Skeletal muscle tissue (tissue), 4 donors: ENCODE measurements around the gene RNF169. TPM values are rescaled to one million over a fixed set of nuclear protein-coding genes. Genes with fewer than 3 reads are reported as not detected.
"Not testable (repeated sequence)": the region's sequence is repeated elsewhere in the genome, so short reads cannot be mapped to it uniquely, and the experiment has no call there.

Experiments used
- H3K27ac ChIP-seq: one replicate; pipeline ENCODE4 v1.7.0; 2013; ENCODE audit warnings: mild to moderate bottlenecking, low read depth, low read length, inconsistent platforms
- H3K27me3 ChIP-seq, 3 donors: one replicate each; pipeline ENCODE4 v1.7.0; 2013; ENCODE audit warnings: low read length in 3 of 3; ENCODE audit not compliant: control insufficient read depth in 3 of 3, insufficient read depth in 3 of 3
- H3K36me3 ChIP-seq, 3 donors: one replicate each; pipeline ENCODE4 v1.7.0; 2013; ENCODE audit warnings: low read length in 3 of 3; ENCODE audit not compliant: control insufficient read depth in 3 of 3, insufficient read depth in 3 of 3
- H3K4me1 ChIP-seq, 3 donors: one replicate each; pipeline ENCODE4 v1.7.0; 2013; ENCODE audit warnings: low read length in 3 of 3, mild to moderate bottlenecking in 3 of 3; ENCODE audit not compliant: control insufficient read depth in 3 of 3, insufficient read depth in 3 of 3
- H3K4me3 ChIP-seq, 3 donors: one replicate each; pipeline ENCODE4 v1.7.0; 2013; ENCODE audit warnings: low read length in 3 of 3
- H3K9ac ChIP-seq, 3 donors: one replicate each; pipeline ENCODE4 v1.7.0; 2013; ENCODE audit warnings: low read length in 3 of 3, mild to moderate bottlenecking in 3 of 3, moderate library complexity in 2 of 3, low read depth in 1 of 3
- H3K9me3 ChIP-seq, 3 donors: one replicate each; pipeline ENCODE4 v1.7.0; 2013; ENCODE audit warnings: low read length in 3 of 3; ENCODE audit not compliant: control insufficient read depth in 3 of 3
- total RNA-seq: library from RNA; depleted of rRNA; stranded (reverse); fragments of >200 nt; gene quantifications from one replicate; pipeline ENCODE4 v1.2.3, GENCODE V29; 2014
- donor health status: Osteomylitis.

Gene RNF169
- total RNA-seq, 1 donor from 2014 or later: 18.3 TPM

DNA sequence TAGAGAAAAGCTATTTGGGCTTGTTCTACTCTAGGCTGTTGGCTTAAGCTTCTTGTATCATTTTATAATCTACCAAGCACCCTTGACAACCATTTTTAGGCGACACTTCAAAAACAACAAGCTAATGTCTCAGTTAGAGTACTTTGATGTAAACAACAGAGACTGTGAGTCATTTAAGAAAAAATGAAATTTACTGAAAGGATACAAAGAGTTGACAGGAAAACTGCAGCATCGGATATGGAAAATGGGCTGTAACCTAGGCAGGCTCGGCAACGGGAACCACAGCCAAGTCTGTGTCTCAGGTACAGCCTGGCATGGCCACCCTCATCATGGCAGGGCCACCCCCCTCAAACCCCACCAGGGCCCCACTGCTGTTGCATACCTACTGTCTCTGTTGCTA, 4.4 kb upstream of the RNF169 start:
- Histone ChIP-seq H3K27me3 (no peaks in the 10 kb centered on the region), H3K4me1 (peaks cover 7 to 8% (median 8%) of the 10 kb centered on the region in 3 donors), H3K27ac (no peak overlapping the region), H3K4me3 (no peak overlapping the region), H3K9me3 (no peaks in the 10 kb centered on the region), H3K36me3 (no peaks in the 10 kb centered on the region), H3K9ac (no peak overlapping the region)

DNA sequence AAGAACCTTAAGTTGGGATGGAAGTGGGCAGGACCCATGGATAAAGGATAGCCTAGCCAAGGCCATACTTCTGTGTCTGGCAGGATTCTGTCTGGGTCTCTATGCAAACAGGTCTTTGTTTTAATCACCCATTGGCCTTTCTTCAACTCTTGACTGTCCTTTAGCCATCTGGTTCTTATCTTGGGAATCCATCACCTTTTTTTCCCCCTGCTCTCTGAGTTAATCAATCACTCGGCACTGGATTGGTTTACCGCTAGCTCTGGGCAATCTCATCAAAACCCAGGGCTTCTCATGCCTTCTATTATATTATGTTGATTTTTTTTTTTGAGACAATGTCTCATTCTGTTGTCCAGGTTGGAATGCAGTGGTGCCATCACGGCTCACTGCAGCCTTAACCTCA, 1.8 kb upstream of the RNF169 start:
- no peak overlapping the region for H3K9ac ChIP-seq
- H3K4me1 ChIP-seq: peaks cover 14 to 19% (median 16%) of the 10 kb centered on the region in 3 donors
- H3K27me3 ChIP-seq: no peaks in the 10 kb centered on the region
- H3K27ac ChIP-seq: no peak overlapping the region
- no peaks in the 10 kb centered on the region for H3K9me3 ChIP-seq
- no peak overlapping the region for H3K4me3 ChIP-seq
- H3K36me3 ChIP-seq: no peaks in the 10 kb centered on the region

DNA sequence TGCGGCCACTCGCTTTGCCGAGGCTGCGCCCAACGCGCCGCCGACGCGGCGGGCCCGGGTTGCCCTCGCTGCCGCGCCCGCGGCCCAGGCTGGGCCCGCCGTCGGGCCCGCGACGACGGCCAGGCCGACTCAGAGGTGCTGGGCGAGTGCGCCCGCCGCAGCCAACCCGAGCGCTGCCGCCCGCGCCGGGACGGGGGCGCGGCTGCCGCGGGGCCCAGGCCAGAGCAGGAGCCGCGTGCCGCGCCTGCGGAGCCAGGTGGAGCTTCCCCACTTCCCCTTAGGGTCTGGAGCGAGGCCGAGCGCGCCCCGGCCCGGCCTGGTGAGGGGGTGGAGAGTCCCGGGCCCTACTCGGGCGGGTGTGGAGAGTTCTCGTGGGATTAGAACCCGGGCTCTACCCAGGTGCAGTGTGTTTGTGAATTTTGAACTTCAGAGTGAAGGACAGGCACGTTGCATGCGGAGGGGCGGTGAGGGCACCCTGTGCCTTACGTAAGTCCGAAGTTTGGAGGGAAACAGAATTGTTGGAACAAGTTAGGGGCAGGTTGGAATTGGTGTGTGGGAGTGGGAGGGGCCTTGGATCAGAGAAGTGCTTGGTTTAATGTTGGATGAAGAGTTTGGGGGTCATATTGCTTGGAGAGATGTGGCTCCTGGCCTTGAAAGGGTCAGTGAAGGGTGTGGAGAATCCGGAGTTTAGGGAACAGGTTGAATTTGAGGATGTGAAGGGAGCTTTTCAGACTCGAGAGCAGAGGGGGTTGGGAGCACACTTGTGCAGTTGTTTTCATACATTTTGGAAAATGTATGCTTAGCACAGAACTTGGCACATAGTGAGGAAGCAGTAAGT, 697 bp downstream of the RNF169 start:
- Histone ChIP-seq H3K27ac (peak overlapping the region; percentile 75), H3K9ac (peak overlapping the region; percentile 67 to 86 (median 80)), H3K9me3 (no peaks in the 10 kb centered on the region), H3K4me1 (peaks cover 16 to 20% (median 19%) of the 10 kb centered on the region in 3 donors), H3K36me3 (no peaks in the 10 kb centered on the region), H3K27me3 (no peaks in the 10 kb centered on the region), H3K4me3 (peak overlapping the region; percentile 74 to 83 (median 78))

DNA sequence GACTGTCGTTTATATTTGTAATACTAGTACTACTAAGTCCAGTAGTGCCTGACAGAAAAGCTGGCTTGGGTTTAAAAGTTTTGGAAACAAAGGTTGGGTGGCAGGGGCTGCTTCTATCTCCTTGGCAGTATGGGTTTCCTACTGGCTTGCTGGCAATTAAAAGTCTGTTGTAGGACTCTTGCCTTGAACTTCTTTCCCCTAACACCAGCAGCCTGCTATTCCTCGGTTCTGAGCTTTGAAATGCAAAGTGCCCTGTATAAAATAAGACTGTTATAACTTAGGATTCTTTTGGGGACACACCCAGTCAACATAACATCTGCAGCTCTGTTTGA, 1.3 kb downstream of the RNF169 start:
- Histone ChIP-seq H3K9ac (peak overlapping the region; percentile 67 to 86 (median 80)), H3K9me3 (no peaks in the 10 kb centered on the region), H3K27ac (no peak overlapping the region), H3K4me1 (peaks cover 16 to 26% (median 20%) of the 10 kb centered on the region in 3 donors), H3K36me3 (no peaks in the 10 kb centered on the region), H3K4me3 (peak overlapping the region; percentile 74 to 83 (median 78)), H3K27me3 (no peaks in the 10 kb centered on the region)

DNA sequence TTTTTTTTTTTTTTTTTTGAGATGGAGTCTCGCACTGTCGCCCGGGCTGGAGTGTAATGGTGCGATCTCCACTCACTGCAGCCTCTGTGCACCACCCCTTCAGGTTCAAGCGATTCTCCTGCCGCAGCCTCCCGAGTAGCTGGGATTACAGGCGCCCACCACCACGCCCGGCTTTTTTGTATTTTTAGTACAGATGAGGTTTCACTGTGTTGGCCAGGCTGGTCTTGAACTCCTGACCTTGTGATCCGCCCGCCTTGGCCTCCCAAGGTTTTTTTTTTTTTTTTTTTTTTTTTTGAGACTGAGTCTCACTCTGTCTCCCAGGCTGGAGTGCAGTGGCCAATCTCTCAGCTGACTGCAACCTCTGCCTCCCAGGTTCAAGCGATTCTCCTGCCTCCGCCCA, 1.9 kb downstream of the RNF169 start:
- H3K4me3 ChIP-seq: not testable (repeated sequence)
- peaks cover 16 to 29% (median 24%) of the 10 kb centered on the region in 3 donors for H3K4me1 ChIP-seq

DNA sequence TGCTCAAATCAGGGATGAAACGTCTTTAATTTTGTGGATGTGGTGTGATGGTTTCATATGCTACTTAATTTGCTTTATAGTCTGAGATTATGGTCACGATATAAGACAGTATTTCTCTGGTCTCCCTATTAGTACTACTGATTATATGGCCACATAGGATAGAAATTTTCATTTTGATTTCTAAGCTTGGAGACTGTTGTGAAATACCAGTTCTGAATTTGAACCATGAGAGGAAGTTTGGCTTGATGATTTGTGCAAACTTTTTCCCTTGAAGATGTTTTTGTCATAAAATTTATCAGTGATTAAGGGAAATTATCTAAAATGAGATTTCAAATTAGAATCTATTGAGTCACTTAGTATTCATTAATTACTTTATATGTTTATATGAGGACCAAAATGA, 2.7 kb downstream of the RNF169 start:
- no peak overlapping the region for H3K4me3 ChIP-seq
- H3K9me3 ChIP-seq: no peaks in the 10 kb centered on the region
- peaks cover 19 to 34% (median 32%) of the 10 kb centered on the region in 3 donors for H3K4me1 ChIP-seq
- H3K36me3 ChIP-seq: no peaks in the 10 kb centered on the region
- no peak overlapping the region for H3K9ac ChIP-seq
- H3K27me3 ChIP-seq: no peaks in the 10 kb centered on the region
- no peak overlapping the region for H3K27ac ChIP-seq

More for the DNA sequence above, 1.9 kb downstream of the RNF169 start:
- H3K27ac ChIP-seq, H3K9me3 ChIP-seq, H3K27me3 ChIP-seq, H3K9ac ChIP-seq, H3K36me3 ChIP-seq: not testable (repeated sequence)

DNA sequence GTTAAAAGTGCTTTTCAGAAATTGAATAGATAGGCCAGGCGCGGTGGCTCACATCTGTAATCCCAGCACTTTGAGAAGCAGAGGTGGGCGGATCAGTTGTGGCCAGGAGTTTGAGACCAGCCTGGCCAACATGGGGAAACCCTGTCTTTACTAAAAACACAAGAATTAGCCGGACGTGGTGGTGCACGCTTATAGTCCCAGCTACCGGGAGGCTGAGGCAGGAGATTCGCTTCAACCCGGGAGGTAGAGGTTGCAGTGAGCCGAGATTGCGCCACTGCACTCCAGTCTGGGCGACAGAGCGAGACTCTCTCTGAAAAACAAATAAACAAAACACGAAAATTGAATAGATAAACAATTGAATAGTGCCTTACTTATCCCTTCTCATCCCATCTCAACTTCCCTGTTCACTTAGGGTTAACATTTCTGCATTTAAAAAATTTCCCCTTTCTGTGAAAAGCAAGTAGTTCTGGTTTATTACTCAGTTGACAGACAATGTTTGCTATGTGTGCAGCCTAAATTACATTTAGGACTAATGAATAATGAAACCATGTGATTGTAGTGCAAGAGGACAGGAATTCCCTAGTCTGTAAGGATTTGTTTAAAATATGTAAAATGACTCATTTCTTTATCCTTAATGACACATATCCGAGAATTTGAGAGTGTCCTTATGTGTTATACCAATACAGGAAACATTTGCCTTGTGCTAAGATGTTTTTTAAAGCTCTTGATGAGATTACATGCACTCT, 6.0 kb downstream of the RNF169 start:
- Histone ChIP-seq H3K27ac (no peak overlapping the region), H3K4me1 (peaks cover 8 to 23% (median 22%) of the 10 kb centered on the region in 3 donors), H3K4me3 (no peak overlapping the region), H3K9me3 (no peaks in the 10 kb centered on the region), H3K9ac (no peak overlapping the region), H3K27me3 (no peaks in the 10 kb centered on the region), H3K36me3 (no peaks in the 10 kb centered on the region)

DNA sequence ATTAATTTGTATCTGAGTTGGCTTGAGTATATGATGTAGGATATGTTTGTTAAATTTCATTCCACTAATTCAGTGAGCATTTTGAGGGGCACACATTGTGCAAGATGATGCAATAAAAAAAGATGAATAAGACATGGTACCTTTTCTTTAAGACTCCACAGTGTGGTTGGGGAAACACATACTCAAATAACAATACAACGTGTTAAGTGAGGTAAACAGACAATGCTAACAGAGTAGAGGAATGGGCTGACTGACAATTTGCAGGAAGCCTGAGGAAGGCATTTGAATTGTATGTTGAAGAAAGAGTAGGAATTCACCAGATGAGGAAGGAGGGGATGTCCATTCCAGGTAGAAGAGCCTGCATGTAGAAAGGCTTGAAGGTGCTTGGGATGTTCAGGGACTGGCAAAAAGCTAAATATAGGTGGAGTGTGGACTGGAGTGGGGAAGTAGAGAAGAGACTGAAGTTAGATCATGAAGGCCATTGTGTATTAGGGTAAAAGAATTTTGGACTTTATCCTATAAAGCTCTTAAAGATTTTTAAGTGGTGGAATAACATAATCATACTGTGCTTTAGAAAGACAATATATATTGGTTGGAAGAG, 6.8 kb downstream of the RNF169 start:
- H3K4me3 ChIP-seq: no peak overlapping the region
- H3K27ac ChIP-seq: no peak overlapping the region
- H3K9ac ChIP-seq: no peak overlapping the region
- no peaks in the 10 kb centered on the region for H3K27me3 ChIP-seq
- no peaks in the 10 kb centered on the region for H3K36me3 ChIP-seq
- H3K9me3 ChIP-seq: no peaks in the 10 kb centered on the region
- H3K4me1 ChIP-seq: peaks cover 3 to 19% (median 19%) of the 10 kb centered on the region in 3 donors

DNA sequence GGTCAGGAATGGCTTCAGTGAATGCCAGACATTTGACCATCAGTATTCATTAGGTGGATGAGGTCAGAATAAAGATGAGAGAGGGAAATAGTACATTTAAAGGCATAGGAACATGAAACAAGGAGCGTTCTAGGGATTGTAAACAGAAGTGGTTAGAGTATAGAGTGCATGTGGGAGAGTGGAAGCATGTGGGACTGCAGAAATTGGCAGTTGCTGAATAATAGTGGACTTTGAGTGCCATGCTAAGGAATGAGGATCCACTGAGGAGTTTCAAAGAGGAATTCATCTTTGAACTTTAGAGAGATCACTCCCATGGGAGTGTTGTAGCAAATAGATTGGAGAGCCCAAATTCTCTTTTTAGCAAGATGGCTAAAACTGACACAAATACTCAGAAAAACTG, 7.9 kb downstream of the RNF169 start:
- H3K27me3 ChIP-seq: no peaks in the 10 kb centered on the region
- no peaks in the 10 kb centered on the region for H3K36me3 ChIP-seq
- peaks cover 3 to 19% (median 15%) of the 10 kb centered on the region in 3 donors for H3K4me1 ChIP-seq
- H3K27ac ChIP-seq: no peak overlapping the region
- H3K9ac ChIP-seq: no peak overlapping the region
- H3K4me3 ChIP-seq: no peak overlapping the region
- H3K9me3 ChIP-seq: no peaks in the 10 kb centered on the region

DNA sequence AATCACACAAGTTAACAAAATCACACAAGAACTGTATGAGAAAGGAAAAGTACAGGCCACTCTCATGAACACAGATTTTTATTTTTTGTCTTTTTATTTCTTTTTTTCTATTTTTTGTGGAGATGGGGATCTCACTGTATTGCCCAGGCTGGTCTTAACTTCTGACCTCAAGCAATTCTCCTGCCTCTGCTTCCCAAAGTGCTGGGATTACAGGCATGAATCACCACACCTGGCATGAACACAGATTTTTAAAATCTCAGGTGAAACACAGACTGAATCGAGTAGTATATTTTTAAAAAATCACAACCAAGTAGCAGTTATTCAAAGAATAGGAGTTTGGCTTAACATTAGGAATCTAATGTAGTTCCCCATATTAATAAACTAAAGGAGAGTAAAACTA, 18.3 kb downstream of the RNF169 start:
- Histone ChIP-seq H3K27ac (no peak overlapping the region), H3K4me1 (no peaks in the 10 kb centered on the region), H3K27me3 (no peaks in the 10 kb centered on the region), H3K36me3 (no peaks in the 10 kb centered on the region), H3K9me3 (no peaks in the 10 kb centered on the region), H3K4me3 (no peak overlapping the region), H3K9ac (no peak overlapping the region)
